ENCODE data around the gene EFNA1.

EFNA1 gene

GRCh38 chr1:155168456-155169210 is 41.0 kb downstream of the EFNA1 start:
- no peaks in the 10 kb centered on the region for H3K9me2 ChIP-seq (replicated peaks; ENCODE audit: control insufficient read depth, low read length)
- peaks cover 30% of the 10 kb centered on the region for H3K36me3 ChIP-seq (ENCODE audit: control insufficient read depth, low read length)
- peaks cover 6% of the 10 kb centered on the region; the same call in 1 of the 2 replicates for H3F3A ChIP-seq (ENCODE audit: control insufficient read depth, insufficient read depth)
- peaks cover 46% of the 10 kb centered on the region for H3K4me1 ChIP-seq (ENCODE audit: control insufficient read depth, low read length)
- H4K20me1 ChIP-seq (ENCODE audit: control insufficient read depth, insufficient read depth, low read depth, low read length), result no peaks in the 10 kb centered on the region
- H3K9me3 ChIP-seq (ENCODE audit: control insufficient read depth, insufficient read depth, low read length), result no peaks in the 10 kb centered on the region
- no peak overlapping the region for H3K4me2 ChIP-seq (ENCODE audit: low read length)
- TF ChIP-seq CTCF (IDR thresholded peaks at IDR 0.05; ENCODE audit: low read depth, low read length, poor library complexity, severe bottlenecking), result no peak
- no peak for TF ChIP-seq EZH2phosphoT487 (IDR thresholded peaks at IDR 0.05; ENCODE audit: borderline replicate concordance, low read length)
- H3K4me3 ChIP-seq (ENCODE audit: low read length), result no peak overlapping the region
- H3K79me2 ChIP-seq (ENCODE audit: control insufficient read depth, low read length), result peaks cover 20% of the 10 kb centered on the region
- no peaks in the 10 kb centered on the region for H3K27me3 ChIP-seq (ENCODE audit: control insufficient read depth, low read length)
- no peak overlapping the region for H3K27ac ChIP-seq (ENCODE audit: low read depth, low read length)

- no peak overlapping the region for H3K4me2 ChIP-seq (ENCODE audit: low read length)
- no peaks in the 10 kb centered on the region for H3K27me3 ChIP-seq (ENCODE audit: control insufficient read depth, low read length)
- H3K4me1 ChIP-seq (ENCODE audit: control insufficient read depth, low read length), result peaks cover 55% of the 10 kb centered on the region
- H3K4me3 ChIP-seq (ENCODE audit: low read length), result no peak overlapping the region
- H3K9me2 ChIP-seq (replicated peaks; ENCODE audit: control insufficient read depth, low read length), result no peaks in the 10 kb centered on the region
- peaks cover 30% of the 10 kb centered on the region for H3K36me3 ChIP-seq (ENCODE audit: control insufficient read depth, low read length)
- TF ChIP-seq EZH2phosphoT487 (IDR thresholded peaks at IDR 0.05; ENCODE audit: borderline replicate concordance, low read length), result no peak
- TF ChIP-seq CTCF (IDR thresholded peaks at IDR 0.05; ENCODE audit: low read depth, low read length, poor library complexity, severe bottlenecking), result no peak
- H3K27ac ChIP-seq (ENCODE audit: low read depth, low read length), result no peak overlapping the region
- H3F3A ChIP-seq (ENCODE audit: control insufficient read depth, insufficient read depth), result peaks cover 6% of the 10 kb centered on the region; the same call in 1 of the 2 replicates
- no peaks in the 10 kb centered on the region for H3K9me3 ChIP-seq (ENCODE audit: control insufficient read depth, insufficient read depth, low read length)
- H4K20me1 ChIP-seq (ENCODE audit: control insufficient read depth, insufficient read depth, low read depth, low read length), result no peaks in the 10 kb centered on the region
- H3K79me2 ChIP-seq (ENCODE audit: control insufficient read depth, low read length), result peaks cover 20% of the 10 kb centered on the region
These were observed 41.9 kb downstream of the EFNA1 start for GRCh38 chr1:155169541-155169940.

GRCh38 chr1:155170101-155170785 is 42.6 kb downstream of the EFNA1 start:
- no peaks in the 10 kb centered on the region for H4K20me1 ChIP-seq (ENCODE audit: control insufficient read depth, insufficient read depth, low read depth, low read length)
- H3K4me2 ChIP-seq (ENCODE audit: low read length), result no peak overlapping the region
- TF ChIP-seq EZH2phosphoT487 (IDR thresholded peaks at IDR 0.05; ENCODE audit: borderline replicate concordance, low read length), result no peak
- no peak for TF ChIP-seq CTCF (IDR thresholded peaks at IDR 0.05; ENCODE audit: low read depth, low read length, poor library complexity, severe bottlenecking)
- H3K27me3 ChIP-seq (ENCODE audit: control insufficient read depth, low read length), result no peaks in the 10 kb centered on the region
- no peak overlapping the region for H3K27ac ChIP-seq (ENCODE audit: low read depth, low read length)
- no peak overlapping the region for H3K4me3 ChIP-seq (ENCODE audit: low read length)
- H3K9me3 ChIP-seq (ENCODE audit: control insufficient read depth, insufficient read depth, low read length), result no peaks in the 10 kb centered on the region
- H3K9me2 ChIP-seq (replicated peaks; ENCODE audit: control insufficient read depth, low read length), result no peaks in the 10 kb centered on the region
- peaks cover 20% of the 10 kb centered on the region for H3K79me2 ChIP-seq (ENCODE audit: control insufficient read depth, low read length)
- H3F3A ChIP-seq (ENCODE audit: control insufficient read depth, insufficient read depth), result peaks cover 9% of the 10 kb centered on the region; the same call in 1 of the 2 replicates
- peaks cover 54% of the 10 kb centered on the region for H3K4me1 ChIP-seq (ENCODE audit: control insufficient read depth, low read length)
- peaks cover 30% of the 10 kb centered on the region for H3K36me3 ChIP-seq (ENCODE audit: control insufficient read depth, low read length)
